Small intestine (tissue), 7 donors: ENCODE results near the gene CFAP61. TPM values are rescaled to one million over a fixed set of nuclear protein-coding genes. Genes with fewer than 3 reads are reported as not detected.

ENCODE experiments used
- DNase-seq, 2 donors: peaks; one replicate each; pipeline versions ENCODE4 v3.0.0 to v3.0.0-alpha.2; 2013
- FAIRE-seq: peaks from 2 replicates; lab custom pipeline; 2012; peaks lifted over from hg19 to GRCh38; lab: Jason Lieb, UNC
- H3K27ac ChIP-seq, 3 donors: one replicate each; pipeline ENCODE4 v1.5.1; 2013; ENCODE audit warnings: low read length in 2 of 3, mild to moderate bottlenecking in 2 of 3, control low read depth in 1 of 3, inconsistent platforms in 1 of 3, low read depth in 1 of 3, moderate library complexity in 1 of 3
- H3K27me3 ChIP-seq, 3 donors: one replicate each; pipeline ENCODE4 v1.6.1; 2013; ENCODE audit warnings: low read length in 3 of 3, inconsistent platforms in 1 of 3; ENCODE audit not compliant: control insufficient read depth in 3 of 3, insufficient read depth in 3 of 3
- H3K36me3 ChIP-seq, 3 donors: one replicate each; pipeline ENCODE4 v1.6.1; 2013; ENCODE audit warnings: low read length in 3 of 3, inconsistent platforms in 1 of 3, low read depth in 1 of 3, mild to moderate bottlenecking in 1 of 3, moderate library complexity in 1 of 3; ENCODE audit not compliant: control insufficient read depth in 3 of 3, insufficient read depth in 2 of 3
- H3K4me1 ChIP-seq, 3 donors: one replicate each; pipeline ENCODE4 v1.6.1; 2013; ENCODE audit warnings: low read length in 2 of 3, inconsistent platforms in 1 of 3, low read depth in 1 of 3, mild to moderate bottlenecking in 1 of 3, moderate library complexity in 1 of 3; ENCODE audit not compliant: control insufficient read depth in 3 of 3, insufficient read depth in 2 of 3
- H3K4me3 ChIP-seq, 3 donors: one replicate each; pipeline ENCODE4 v1.5.1; 2013; ENCODE audit warnings: low read length in 3 of 3, control low read depth in 1 of 3, inconsistent platforms in 1 of 3, low read depth in 1 of 3, mild to moderate bottlenecking in 1 of 3, moderate library complexity in 1 of 3
- H3K9me3 ChIP-seq, 2 donors: one replicate each; pipeline ENCODE4 v1.6.1; 2013; ENCODE audit warnings: low read depth in 1 of 2, low read length in 1 of 2; ENCODE audit not compliant: control insufficient read depth in 2 of 2, insufficient read depth in 1 of 2
- WGBS, 3 donors: extraction: QIAGEN DNeasy Blood & Tissue Kit; methylation state at CpG; one replicate each; pipeline ENCODE4 v1.1.7; 2013; 5-methylcytosine and 5-hydroxymethylcytosine counted together
- polyA plus RNA-seq, 4 donors: library from polyadenylated mRNA; stranded (reverse) in 3 of 4; unstranded in 1 of 4; fragments of 200-250 nt in 3 of 4; fragments of 120-200 nt in 1 of 4; gene quantifications; one replicate each; pipeline versions ENCODE4 v1.2.1 to v1.2.3, GENCODE V29; 2013
- donor health status: healthy with polysubstance abuse.
- donor health status: control.
- donor health status: control.
- donor health status: Bipolar disorder and iron deficiency.
- donor health status: healthy.

Gene CFAP61
- polyA plus RNA-seq, 4 donors: 0.18 TPM; not detected in 2

DNA sequence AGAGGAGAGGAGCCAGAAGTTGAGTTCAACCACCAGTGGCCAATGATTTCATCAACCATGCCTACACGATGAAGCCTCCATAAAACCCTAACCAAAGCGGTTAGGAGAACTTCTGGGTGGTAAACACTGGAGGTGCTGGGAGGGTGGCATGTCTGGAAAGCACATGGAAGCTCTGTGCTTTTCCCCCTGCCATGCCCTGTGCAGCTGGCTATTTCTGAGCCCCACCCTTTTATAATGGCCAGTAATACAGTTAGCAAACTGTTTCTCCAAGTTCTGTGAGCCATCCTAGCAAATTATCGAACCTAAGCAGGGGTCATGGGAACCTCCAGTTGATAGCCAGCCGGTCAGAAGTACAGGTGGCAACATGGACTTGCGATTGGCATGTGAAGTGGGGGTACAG lies 167.8 kb downstream of the CFAP61 start:
- Histone ChIP-seq H3K4me1 (no peaks in the 10 kb centered on the region), H3K4me3 (no peak overlapping the region), H3K27ac (no peak overlapping the region), H3K27me3 (no peaks in the 10 kb centered on the region), H3K36me3 (no peaks in the 10 kb centered on the region), H3K9me3 (no peaks in the 10 kb centered on the region)
- 71 to 77% (median 76%) methylated on average over 5 of the region's 5 CpGs for WGBS, 3 donors
- DNase-seq (no peak), FAIRE-seq (no peak)

DNA sequence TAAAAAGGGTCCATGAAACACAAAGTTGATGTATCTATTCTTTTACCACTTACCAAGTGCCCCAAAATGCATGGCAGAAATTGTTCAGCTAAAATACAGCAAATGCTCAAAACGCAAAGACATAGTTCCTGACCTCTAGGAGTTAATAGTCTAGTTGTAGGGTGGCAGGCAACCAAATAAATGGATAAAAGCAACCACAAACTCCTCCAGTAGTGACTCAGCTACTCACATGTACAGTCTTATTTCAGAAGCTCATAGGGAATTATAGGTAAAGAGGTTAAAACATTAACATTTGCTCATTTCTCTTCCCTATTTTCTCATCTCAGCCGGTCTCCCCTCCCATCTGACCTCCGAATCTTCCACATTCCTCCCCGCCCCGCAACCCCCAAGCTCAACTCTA lies 171.6 kb downstream of the CFAP61 start:
- H3K4me1 ChIP-seq: no peaks in the 10 kb centered on the region
- no peak overlapping the region for H3K4me3 ChIP-seq
- FAIRE-seq (no peak), DNase-seq (no peak)
- H3K9me3 ChIP-seq: no peaks in the 10 kb centered on the region
- no peaks in the 10 kb centered on the region for H3K36me3 ChIP-seq
- H3K27ac ChIP-seq: no peak overlapping the region
- H3K27me3 ChIP-seq: no peaks in the 10 kb centered on the region
- WGBS, 3 donors: 84 to 90% (median 86%) methylated on average over 5 of the region's 5 CpGs

DNA sequence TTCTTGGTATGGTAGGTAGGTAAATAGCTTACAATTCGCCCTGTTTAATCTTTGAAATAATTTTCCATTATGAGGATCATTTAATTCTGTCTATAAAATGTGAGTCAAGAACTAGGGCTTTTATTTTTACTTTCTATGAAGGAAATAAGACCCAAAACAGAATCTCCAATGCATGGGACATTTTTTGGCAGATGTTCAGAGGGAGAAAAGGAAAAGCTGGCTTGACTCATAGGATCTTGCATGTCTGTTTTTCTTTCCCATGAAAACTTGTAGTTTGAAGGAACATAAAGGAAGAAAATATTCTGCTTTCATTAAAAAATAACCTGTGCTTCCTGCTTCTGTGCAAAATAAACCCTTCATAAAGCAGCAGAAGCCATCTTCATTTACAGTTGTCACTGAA lies 172.5 kb downstream of the CFAP61 start:
- 66 to 73% (median 66%) methylated on average over 1 of the region's 1 CpG for WGBS, 3 donors

DNA sequence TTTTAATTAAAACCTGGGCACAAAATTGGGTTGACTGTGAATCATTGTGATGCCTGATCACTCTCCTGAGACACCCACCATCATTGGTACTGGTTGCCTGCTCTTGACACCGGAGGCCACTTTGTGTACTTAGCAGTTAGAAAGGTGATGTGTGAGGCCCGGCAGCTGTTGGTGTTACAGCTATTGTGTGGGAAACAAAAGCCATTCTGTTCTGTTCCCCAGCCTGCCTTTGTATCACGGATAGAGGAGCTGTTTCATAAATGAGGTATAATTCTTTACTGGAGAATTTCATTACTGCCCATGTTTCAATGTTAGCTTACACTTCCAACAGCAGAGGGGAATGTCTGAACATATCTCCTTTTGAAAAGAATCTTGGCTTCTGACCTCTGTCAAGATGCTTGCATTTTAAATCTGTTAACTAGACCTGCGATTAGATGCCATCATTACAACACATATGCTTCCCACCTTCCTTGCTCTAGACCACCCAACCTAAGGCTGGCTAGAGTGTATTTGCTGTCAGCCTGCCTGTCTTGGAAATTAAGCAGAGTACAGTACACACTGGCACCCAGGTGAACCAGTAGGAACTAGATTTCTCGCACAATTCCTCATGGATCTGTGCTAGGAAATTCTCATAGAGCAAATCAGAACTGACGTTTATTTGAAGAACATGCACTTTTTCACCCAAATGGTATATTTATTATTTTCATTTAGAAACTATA lies 173.2 kb downstream of the CFAP61 start:
- FAIRE-seq: no peak
- Histone ChIP-seq H3K4me1 (no peaks in the 10 kb centered on the region), H3K27me3 (no peaks in the 10 kb centered on the region), H3K4me3 (no peak overlapping the region), H3K9me3 (no peaks in the 10 kb centered on the region), H3K27ac (no peak overlapping the region), H3K36me3 (no peaks in the 10 kb centered on the region)
- WGBS, 3 donors: 56 to 66% (median 59%) methylated on average over 6 of the region's 6 CpGs
- DNase-seq: no peak

More for the DNA sequence above, 172.5 kb downstream of the CFAP61 start:
- Histone ChIP-seq H3K4me3 (no peak overlapping the region), H3K36me3 (no peaks in the 10 kb centered on the region), H3K27ac (no peak overlapping the region), H3K4me1 (no peaks in the 10 kb centered on the region), H3K27me3 (no peaks in the 10 kb centered on the region), H3K9me3 (no peaks in the 10 kb centered on the region)
- no peak for DNase-seq
- no peak for FAIRE-seq

DNA sequence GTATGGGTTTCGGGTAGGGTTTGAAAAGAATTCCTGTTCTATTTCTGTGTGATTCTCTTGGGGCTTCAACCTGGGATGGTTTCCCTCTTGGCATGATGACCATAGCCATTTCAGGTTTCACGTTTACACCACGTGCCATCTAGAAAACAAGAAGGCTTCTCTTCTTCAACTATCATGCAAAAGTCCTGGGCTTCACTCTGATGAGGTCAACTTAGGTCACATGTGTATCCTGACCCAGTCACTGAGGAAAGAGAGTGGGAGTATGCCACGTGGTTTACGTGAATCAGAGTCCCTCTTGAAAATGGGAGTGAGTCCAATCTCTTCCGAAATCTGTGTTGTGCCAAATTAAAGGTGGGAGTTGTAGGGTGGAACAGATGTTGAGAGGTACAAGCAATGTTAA lies 174.2 kb downstream of the CFAP61 start:
- no peak overlapping the region for H3K27ac ChIP-seq
- no peaks in the 10 kb centered on the region for H3K9me3 ChIP-seq
- no peak for DNase-seq
- 73 to 79% (median 73%) methylated on average over 6 of the region's 6 CpGs for WGBS, 3 donors
- no peak overlapping the region for H3K4me3 ChIP-seq
- no peaks in the 10 kb centered on the region for H3K4me1 ChIP-seq
- H3K27me3 ChIP-seq: no peaks in the 10 kb centered on the region
- no peak for FAIRE-seq
- no peaks in the 10 kb centered on the region for H3K36me3 ChIP-seq

DNA sequence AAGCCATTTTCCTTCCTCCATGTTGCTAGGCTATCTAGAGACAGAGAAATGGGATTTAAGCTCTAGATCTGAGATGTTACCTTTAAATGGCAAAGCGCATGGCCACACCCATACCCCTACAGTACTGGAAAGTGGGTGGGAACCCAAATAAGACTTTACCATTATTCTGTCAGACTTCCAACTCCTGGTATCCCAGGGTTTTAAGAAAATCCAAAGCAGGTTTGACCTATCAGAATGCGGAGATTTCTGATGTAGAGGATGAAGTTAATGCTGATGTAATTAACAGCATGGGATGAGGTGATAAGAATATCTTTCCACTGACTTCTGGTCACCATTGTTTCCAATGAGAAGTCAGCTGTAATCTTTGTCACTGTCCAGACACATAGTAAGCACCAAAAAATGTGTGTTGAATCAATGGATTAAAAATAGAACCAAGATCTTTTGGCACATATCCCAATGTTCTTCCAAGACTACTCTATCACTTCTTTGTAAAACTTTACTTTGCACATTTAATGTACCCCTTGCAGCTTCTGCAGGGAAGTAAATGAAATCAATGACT lies 174.8 kb downstream of the CFAP61 start:
- Histone ChIP-seq H3K36me3 (no peaks in the 10 kb centered on the region), H3K9me3 (no peaks in the 10 kb centered on the region), H3K27ac (no peak overlapping the region), H3K4me3 (no peak overlapping the region), H3K4me1 (no peaks in the 10 kb centered on the region), H3K27me3 (no peaks in the 10 kb centered on the region)
- DNase-seq (no peak), FAIRE-seq (no peak)
- whole genome bisulfite sequencing, 3 donors: 95 to 96% (median 95%) methylated on average over 2 of the region's 2 CpGs

DNA sequence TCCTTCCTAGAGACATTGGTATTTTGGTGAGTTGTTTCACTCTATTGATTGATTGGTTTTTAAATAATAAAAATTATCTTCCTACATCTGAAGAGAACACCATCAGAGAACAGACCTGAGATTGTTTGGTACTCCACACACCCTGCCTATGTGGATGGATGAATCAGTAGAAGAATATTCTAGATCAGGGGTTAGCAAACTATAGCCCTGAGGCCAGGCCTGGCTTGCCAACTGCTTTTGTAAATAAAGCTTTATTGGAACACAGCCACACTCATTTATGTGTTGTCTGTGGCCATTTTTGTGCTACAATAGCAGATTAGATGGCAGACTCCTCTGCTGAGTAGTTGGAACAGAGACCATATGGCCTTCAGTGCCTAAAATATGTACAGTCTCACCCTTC lies 176.0 kb downstream of the CFAP61 start:
- H3K9me3 ChIP-seq: no peaks in the 10 kb centered on the region
- no peak overlapping the region for H3K27ac ChIP-seq
- no peak for FAIRE-seq
- no peaks in the 10 kb centered on the region for H3K36me3 ChIP-seq
- H3K4me1 ChIP-seq: no peaks in the 10 kb centered on the region
- H3K27me3 ChIP-seq: no peaks in the 10 kb centered on the region
- no peak overlapping the region for H3K4me3 ChIP-seq
- DNase-seq: no peak

DNA sequence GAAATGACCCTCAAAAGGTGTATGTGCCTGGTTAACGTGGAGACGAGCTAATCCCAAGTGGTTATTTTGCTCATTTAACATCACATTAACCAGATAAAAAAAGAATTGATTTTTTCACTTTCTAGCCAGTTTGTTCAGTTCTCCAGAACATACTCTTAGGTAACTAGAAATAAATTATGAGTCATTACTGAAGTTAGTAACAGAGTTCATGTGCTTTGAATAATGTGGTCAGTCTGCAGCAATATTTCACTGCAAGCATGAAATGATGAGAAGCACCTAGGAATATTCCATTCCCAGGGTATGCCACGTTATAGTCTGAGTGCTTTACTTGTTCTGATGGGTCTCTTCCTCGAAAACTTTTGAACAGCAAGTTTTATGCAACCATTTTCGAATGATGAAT lies 177.3 kb downstream of the CFAP61 start:
- FAIRE-seq: no peak
- H3K9me3 ChIP-seq: no peaks in the 10 kb centered on the region
- DNase-seq: no peak
- no peak overlapping the region for H3K27ac ChIP-seq
- H3K4me3 ChIP-seq: no peak overlapping the region
- no peaks in the 10 kb centered on the region for H3K36me3 ChIP-seq
- no peaks in the 10 kb centered on the region for H3K4me1 ChIP-seq
- no peaks in the 10 kb centered on the region for H3K27me3 ChIP-seq
- WGBS, 3 donors: 66 to 72% (median 67%) methylated on average over 5 of the region's 5 CpGs

DNA sequence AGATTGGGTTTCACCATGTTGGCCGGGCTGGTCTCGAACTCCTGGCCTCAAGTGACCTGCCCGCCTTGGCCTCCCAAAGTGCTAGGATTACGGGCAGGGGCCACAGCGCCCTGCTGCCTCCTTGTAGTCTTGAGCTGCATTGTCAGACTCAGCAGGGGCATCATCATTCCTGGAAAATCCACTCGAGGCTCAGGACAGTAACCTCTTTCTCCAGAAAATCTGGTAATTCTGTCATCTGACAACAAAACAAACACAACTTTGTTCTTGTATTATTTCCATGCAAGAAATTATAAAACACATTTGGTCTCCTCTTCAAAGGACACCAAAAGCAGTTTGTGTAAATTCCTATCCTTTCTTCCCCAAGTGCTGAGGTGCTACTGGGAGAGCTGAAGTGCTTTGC lies 178.4 kb downstream of the CFAP61 start:
- WGBS, 3 donors: 76 to 85% (median 81%) methylated on average over 6 of the region's 6 CpGs
- Histone ChIP-seq H3K27me3 (no peaks in the 10 kb centered on the region), H3K4me3 (no peak overlapping the region), H3K36me3 (no peaks in the 10 kb centered on the region), H3K9me3 (no peaks in the 10 kb centered on the region), H3K4me1 (no peaks in the 10 kb centered on the region), H3K27ac (no peak overlapping the region)
- FAIRE-seq (no peak), DNase-seq (no peak)
